Measurements from ENCODE around the gene KRTAP9-8.
"Not testable (repeated sequence)": the region's sequence is repeated elsewhere in the genome, so short reads cannot be mapped to it uniquely, and the experiment has no call there.

KRTAP9-8 gene

GRCh38 chr17:41265078-41265477 is 27.3 kb downstream of the KRTAP9-8 start, which contains the start of gene KRTAP9-6:
Gene KRTAP9-6, plus strand, starts transcription at chr17:41265378. Its CDS starts 0 bp downstream, at chr17:41265378.
- H3K36me3 ChIP-seq (ENCODE audit: control insufficient read depth, insufficient read depth, low read length), result no peaks in the 10 kb centered on the region
- H3K27ac ChIP-seq (ENCODE audit: low read depth, low read length), result no peak within 1 kb of the TSS
- no peaks in the 10 kb centered on the region for H3K4me1 ChIP-seq (ENCODE audit: control insufficient read depth, insufficient read depth, low read length)
- H3K9ac ChIP-seq (ENCODE audit: low read length), result no peak within 1 kb of the TSS
- no peaks in the 10 kb centered on the region for H3K27me3 ChIP-seq (ENCODE audit: control insufficient read depth, insufficient read depth, low read length)
- no peak within 1 kb of the TSS for H3K4me3 ChIP-seq (ENCODE audit: low read length)

GRCh38 chr17:41267711-41268110 is 29.9 kb downstream of the KRTAP9-8 start:
- Histone ChIP-seq H3K4me3 (ENCODE audit: low read length) (no peak overlapping the region), H3K4me1 (ENCODE audit: control insufficient read depth, insufficient read depth, low read length) (no peaks in the 10 kb centered on the region), H3K27ac (ENCODE audit: low read depth, low read length) (no peak overlapping the region), H3K36me3 (ENCODE audit: control insufficient read depth, insufficient read depth, low read length) (no peaks in the 10 kb centered on the region), H3K27me3 (ENCODE audit: control insufficient read depth, insufficient read depth, low read length) (no peaks in the 10 kb centered on the region), H3K9ac (ENCODE audit: low read length) (no peak overlapping the region)

- not testable (repeated sequence) for H3K4me3 ChIP-seq (ENCODE audit: low read length); H3K4me1 ChIP-seq (ENCODE audit: control insufficient read depth, insufficient read depth, low read length)
Measured at GRCh38 chr17:41271323-41271722, 33.5 kb downstream of the KRTAP9-8 start.

GRCh38 chr17:41271858-41272257 is 34.1 kb downstream of the KRTAP9-8 start:
- Histone ChIP-seq H3K27ac (ENCODE audit: low read depth, low read length) (no peak overlapping the region), H3K27me3 (ENCODE audit: control insufficient read depth, insufficient read depth, low read length) (no peaks in the 10 kb centered on the region), H3K9ac (ENCODE audit: low read length) (no peak overlapping the region), H3K36me3 (ENCODE audit: control insufficient read depth, insufficient read depth, low read length) (no peaks in the 10 kb centered on the region), H3K4me3 (ENCODE audit: low read length) (no peak overlapping the region), H3K4me1 (ENCODE audit: control insufficient read depth, insufficient read depth, low read length) (no peaks in the 10 kb centered on the region)

More at GRCh38 chr17:41271323-41271722, 33.5 kb downstream of the KRTAP9-8 start:
- H3K36me3 ChIP-seq (ENCODE audit: control insufficient read depth, insufficient read depth, low read length); H3K27me3 ChIP-seq (ENCODE audit: control insufficient read depth, insufficient read depth, low read length); H3K9ac ChIP-seq (ENCODE audit: low read length); H3K27ac ChIP-seq (ENCODE audit: low read depth, low read length): not testable (repeated sequence)

- not testable (repeated sequence) for H3K27me3 ChIP-seq (ENCODE audit: control insufficient read depth, insufficient read depth, low read length); H3K36me3 ChIP-seq (ENCODE audit: control insufficient read depth, insufficient read depth, low read length); H3K4me3 ChIP-seq (ENCODE audit: low read length); H3K27ac ChIP-seq (ENCODE audit: low read depth, low read length); H3K9ac ChIP-seq (ENCODE audit: low read length); H3K4me1 ChIP-seq (ENCODE audit: control insufficient read depth, insufficient read depth, low read length)
Measured at GRCh38 chr17:41275648-41276190, 37.9 kb downstream of the KRTAP9-8 start, which contains the start of gene KRTAP9-7. Gene KRTAP9-7, plus strand, starts transcription at chr17:41275698. Its CDS starts 0 bp downstream, at chr17:41275698.

- H3K4me1 ChIP-seq (ENCODE audit: control insufficient read depth, insufficient read depth, low read length), result no peaks in the 10 kb centered on the region
- no peak overlapping the region for H3K9ac ChIP-seq (ENCODE audit: low read length)
- H3K27ac ChIP-seq (ENCODE audit: low read depth, low read length), result no peak overlapping the region
- H3K4me3 ChIP-seq (ENCODE audit: low read length), result no peak overlapping the region
- H3K27me3 ChIP-seq (ENCODE audit: control insufficient read depth, insufficient read depth, low read length), result no peaks in the 10 kb centered on the region
- H3K36me3 ChIP-seq (ENCODE audit: control insufficient read depth, insufficient read depth, low read length), result no peaks in the 10 kb centered on the region
Measured at GRCh38 chr17:41278176-41278955, 40.6 kb downstream of the KRTAP9-8 start.

GRCh38 chr17:41284043-41284442 is 46.2 kb downstream of the KRTAP9-8 start:
- H3K9ac ChIP-seq (ENCODE audit: low read length), result no peak overlapping the region
- H3K36me3 ChIP-seq (ENCODE audit: control insufficient read depth, insufficient read depth, low read length), result no peaks in the 10 kb centered on the region
- H3K4me1 ChIP-seq (ENCODE audit: control insufficient read depth, insufficient read depth, low read length), result no peaks in the 10 kb centered on the region
- H3K27ac ChIP-seq (ENCODE audit: low read depth, low read length), result no peak overlapping the region
- H3K4me3 ChIP-seq (ENCODE audit: low read length), result no peak overlapping the region
- H3K27me3 ChIP-seq (ENCODE audit: control insufficient read depth, insufficient read depth, low read length), result no peaks in the 10 kb centered on the region

- H3K4me1 ChIP-seq (ENCODE audit: control insufficient read depth, insufficient read depth, low read length), result no peaks in the 10 kb centered on the region
- no peak overlapping the region for H3K27ac ChIP-seq (ENCODE audit: low read depth, low read length)
- H3K27me3 ChIP-seq (ENCODE audit: control insufficient read depth, insufficient read depth, low read length), result no peaks in the 10 kb centered on the region
- no peak overlapping the region for H3K9ac ChIP-seq (ENCODE audit: low read length)
- H3K4me3 ChIP-seq (ENCODE audit: low read length), result no peak overlapping the region
- no peaks in the 10 kb centered on the region for H3K36me3 ChIP-seq (ENCODE audit: control insufficient read depth, insufficient read depth, low read length)
Measured at GRCh38 chr17:41284546-41284945, 46.7 kb downstream of the KRTAP9-8 start.

GRCh38 chr17:41287050-41287449 is 49.3 kb downstream of the KRTAP9-8 start:
- Histone ChIP-seq H3K4me3 (ENCODE audit: low read length) (no peak overlapping the region), H3K9ac (ENCODE audit: low read length) (no peak overlapping the region), H3K36me3 (ENCODE audit: control insufficient read depth, insufficient read depth, low read length) (no peaks in the 10 kb centered on the region), H3K27ac (ENCODE audit: low read depth, low read length) (no peak overlapping the region), H3K4me1 (ENCODE audit: control insufficient read depth, insufficient read depth, low read length) (no peaks in the 10 kb centered on the region), H3K27me3 (ENCODE audit: control insufficient read depth, insufficient read depth, low read length) (no peaks in the 10 kb centered on the region)

Data from rectal smooth muscle tissue (tissue), 1 donor.